Esophagus muscularis mucosa (tissue), 4 donors: ENCODE measurements around the gene LTB4R. TPM values are rescaled to one million over a fixed set of nuclear protein-coding genes. Genes with fewer than 3 reads are reported as not detected.
"Not testable (repeated sequence)": the region's sequence is repeated elsewhere in the genome, so short reads cannot be mapped to it uniquely, and the experiment has no call there.

Experiments used
- DNase-seq: peaks from one replicate; pipeline ENCODE4 v3.0.0-alpha.2; 2017; ENCODE audit errors: extremely low spot score
- H3K27ac ChIP-seq, 4 donors: fragments of 200-600 bp; sonication (generic); replicated peaks in 1 of 4; 1 replicate in 3 of 4; 2 replicates in 1 of 4; pipeline ENCODE4 v1.5.1; 2016 to 2019; ENCODE audit warnings: mild to moderate bottlenecking in 1 of 4
- H3K27me3 ChIP-seq, 4 donors: fragments of 200-600 bp; sonication (generic); one replicate each; pipeline versions ENCODE4 v1.5.1 to v1.6.0; 2016 to 2019
- H3K36me3 ChIP-seq, 4 donors: fragments of 200-600 bp; sonication (generic); one replicate each; pipeline ENCODE4 v1.5.1; 2016 to 2019
- H3K4me1 ChIP-seq, 4 donors: fragments of 200-600 bp; sonication (generic); one replicate each; pipeline ENCODE4 v1.5.1; 2016 to 2019
- H3K4me3 ChIP-seq, 4 donors: fragments of 200-600 bp; sonication (generic); 1 replicate in 2 of 4; 2 replicates in 2 of 4; pipeline ENCODE4 v1.5.1; 2016 to 2019; ENCODE audit warnings: mild to moderate bottlenecking in 4 of 4, moderate library complexity in 1 of 4
- H3K9me3 ChIP-seq, 4 donors: fragments of 200-600 bp; sonication (generic); 1 replicate in 3 of 4; 2 replicates in 1 of 4; pipeline ENCODE4 v1.5.1; 2016 to 2019
- CTCF ChIP-seq, 3 experiments: fragments of 200-600 bp in 2 of 3; fragments of 450-650 bp in 1 of 3; sonication (generic) in 2 of 3; IDR thresholded peaks; one replicate each; pipeline ENCODE4 v1.5.1; 2017 to 2019; ENCODE audit warnings: antibody characterized with exemption in 3 of 3, mild to moderate bottlenecking in 2 of 3, moderate library complexity in 1 of 3
- EP300 ChIP-seq: sonication (generic); formaldehyde crosslinking; IDR thresholded peaks from one replicate; pipeline ENCODE4 v1.6.1; 2017; ENCODE audit warnings: antibody characterized with exemption
- POLR2A ChIP-seq: fragments of 450-650 bp; IDR thresholded peaks from one replicate; pipeline ENCODE4 v1.6.1; 2017; ENCODE audit warnings: antibody characterized with exemption, moderate library complexity, mild to moderate bottlenecking, low read depth
- POLR2AphosphoS5 ChIP-seq, 2 donors: sonication (generic); formaldehyde crosslinking; IDR thresholded peaks; one replicate each; pipeline ENCODE4 v1.6.1; 2017; ENCODE audit warnings: antibody characterized with exemption in 2 of 2
- WGBS: methylation state at CpG from one replicate; pipeline ENCODE4 v1.1.5; 2018; 5-methylcytosine and 5-hydroxymethylcytosine counted together
- intact Hi-C: fragments of 100-400 bp; cut with DNase I; formaldehyde crosslinking; loops from one replicate; pipeline ENCODE4 v1.15.1; 2023
- total RNA-seq, 4 donors: library from RNA; depleted of rRNA; stranded (reverse); fragments of >200 nt; gene quantifications; one replicate each; pipeline versions ENCODE4 v1.1.0 to v1.2.1, GENCODE V29; 2016

Gene LTB4R
- total RNA-seq, 4 donors from 2014 or later: 0.42 to 6.0 (median 2.9) TPM

GRCh38 chr14:24353559-24354481 is 42.5 kb downstream of the LTB4R start:
- H3K4me1 ChIP-seq: peaks cover 0 to 24% (median 21%) of the 10 kb centered on the region in 4 donors
- H3K27me3 ChIP-seq: no peaks in the 10 kb centered on the region
- TF ChIP-seq POLR2AphosphoS5 (IDR thresholded peaks at IDR 0.05): no peak
- TF ChIP-seq POLR2A: no peak
- TF ChIP-seq CTCF (IDR thresholded peaks at IDR 0.05): no peak
- TF ChIP-seq EP300: no peak
- DNase-seq: no peak
- 79% methylated on average over 5 of the region's 5 CpGs for WGBS
- H3K27ac ChIP-seq: peak overlapping the region; percentile 5 to 65 (median 26)
- no peaks in the 10 kb centered on the region for H3K9me3 ChIP-seq
- no peaks in the 10 kb centered on the region for H3K36me3 ChIP-seq
- H3K4me3 ChIP-seq: no peak overlapping the region
- intact Hi-C loops: no loop called here

GRCh38 chr14:24354482-24354825 is 43.2 kb downstream of the LTB4R start:
- peaks cover 0 to 24% (median 21%) of the 10 kb centered on the region in 4 donors for H3K4me1 ChIP-seq
- H3K9me3 ChIP-seq, DNase-seq, H3K36me3 ChIP-seq, H3K4me3 ChIP-seq, H3K27me3 ChIP-seq, intact Hi-C loops: not testable (repeated sequence)
- WGBS: 71% methylated on average over 3 of the region's 3 CpGs
- peak overlapping the region in 3 of 4 donors; percentile 5 to 65 (median 26) for H3K27ac ChIP-seq

- no peak for TF ChIP-seq CTCF (IDR thresholded peaks at IDR 0.05)
- TF ChIP-seq POLR2AphosphoS5 (IDR thresholded peaks at IDR 0.05): no peak
- TF ChIP-seq POLR2A: no peak
- TF ChIP-seq EP300: no peak
- Histone ChIP-seq H3K4me3 (no peak overlapping the region), H3K27ac (no peak overlapping the region), H3K36me3 (no peaks in the 10 kb centered on the region), H3K9me3 (no peaks in the 10 kb centered on the region), H3K27me3 (no peaks in the 10 kb centered on the region), H3K4me1 (peaks cover 0 to 24% (median 21%) of the 10 kb centered on the region in 4 donors)
- 87% methylated on average over 7 of the region's 7 CpGs for WGBS
- intact Hi-C loops: no loop called here
- DNase-seq: no peak
Measured at GRCh38 chr14:24355009-24355408, 43.7 kb downstream of the LTB4R start.

- Histone ChIP-seq H3K27me3 (no peaks in the 10 kb centered on the region), H3K36me3 (no peaks in the 10 kb centered on the region), H3K4me1 (peaks cover 0 to 24% (median 21%) of the 10 kb centered on the region in 4 donors), H3K9me3 (no peaks in the 10 kb centered on the region), H3K27ac (no peak overlapping the region), H3K4me3 (no peak overlapping the region)
- WGBS: 90% methylated on average over 4 of the region's 4 CpGs
- no peak for TF ChIP-seq EP300
- no peak for TF ChIP-seq POLR2AphosphoS5 (IDR thresholded peaks at IDR 0.05)
- TF ChIP-seq CTCF (IDR thresholded peaks at IDR 0.05): no peak
- TF ChIP-seq POLR2A: no peak
- intact Hi-C loops: no loop called here
- DNase-seq: no peak
Measured at GRCh38 chr14:24356208-24356607, 44.9 kb downstream of the LTB4R start.

GRCh38 chr14:24360281-24360680 is 49.0 kb downstream of the LTB4R start:
- no peak for DNase-seq
- H3K9me3 ChIP-seq: no peaks in the 10 kb centered on the region
- H3K27me3 ChIP-seq: no peaks in the 10 kb centered on the region
- H3K4me1 ChIP-seq: peaks cover 5 to 6% (median 6%) of the 10 kb centered on the region in 4 donors
- WGBS: 88% methylated on average over 3 of the region's 3 CpGs
- no peaks in the 10 kb centered on the region for H3K36me3 ChIP-seq
- no peak overlapping the region for H3K4me3 ChIP-seq
- TF ChIP-seq POLR2AphosphoS5 (IDR thresholded peaks at IDR 0.05): no peak
- TF ChIP-seq POLR2A: no peak
- no peak for TF ChIP-seq CTCF (IDR thresholded peaks at IDR 0.05)
- TF ChIP-seq EP300: no peak
- no peak overlapping the region for H3K27ac ChIP-seq
- intact Hi-C loops: no loop called here
